GM23248 (cell line): ENCODE data around the gene CST9. TPM values are rescaled to one million over a fixed set of nuclear protein-coding genes. Genes with fewer than 3 reads are reported as not detected.

ENCODE experiments used
- DNase-seq: peaks from one replicate; pipeline ENCODE4 v3.0.0-alpha.2; 2015
- H2AFZ ChIP-seq: fragments of 200-600 bp; sonication (generic); 2 replicates; pipeline ENCODE4 v1.6.1; 2016; ENCODE audit warnings: antibody characterized with exemption
- H3F3A ChIP-seq: fragments of 200-600 bp; sonication (generic); 2 replicates; pipeline ENCODE4 v1.6.1; 2016; ENCODE audit warnings: mild to moderate bottlenecking, antibody characterized with exemption, mixed run types; ENCODE audit not compliant: insufficient read depth
- H3K27ac ChIP-seq: fragments of 200-600 bp; sonication (generic); 2 replicates; pipeline ENCODE4 v1.5.1; 2016; ENCODE audit warnings: mild to moderate bottlenecking
- H3K27me3 ChIP-seq: fragments of 200-600 bp; sonication (generic); replicated peaks from 2 replicates; pipeline ENCODE4 v1.6.1; 2016; ENCODE audit warnings: mild to moderate bottlenecking; ENCODE audit not compliant: insufficient read depth
- H3K36me3 ChIP-seq: fragments of 200-600 bp; sonication (generic); 2 replicates; pipeline ENCODE4 v1.6.1; 2016; ENCODE audit warnings: low read depth, mild to moderate bottlenecking
- H3K4me1 ChIP-seq: fragments of 200-600 bp; sonication (generic); 2 replicates; pipeline ENCODE4 v1.6.1; 2016; ENCODE audit warnings: mild to moderate bottlenecking; ENCODE audit not compliant: insufficient read depth
- H3K4me2 ChIP-seq: fragments of 200-600 bp; sonication (generic); one replicate; pipeline ENCODE4 v1.6.1; 2016; ENCODE audit warnings: mild to moderate bottlenecking; ENCODE audit not compliant: unreplicated experiment
- H3K4me3 ChIP-seq: fragments of 200-600 bp; sonication (generic); 2 replicates; pipeline ENCODE4 v1.5.1; 2016; ENCODE audit warnings: mild to moderate bottlenecking
- H3K79me2 ChIP-seq: fragments of 200-600 bp; sonication (generic); 2 replicates; pipeline ENCODE4 v1.6.1; 2016; ENCODE audit warnings: mild to moderate bottlenecking; ENCODE audit not compliant: insufficient read depth
- H3K9ac ChIP-seq: fragments of 200-600 bp; sonication (generic); 2 replicates; pipeline ENCODE4 v1.6.1; 2016; ENCODE audit warnings: mild to moderate bottlenecking
- H3K9me2 ChIP-seq: fragments of 200-600 bp; sonication (generic); 2 replicates; pipeline ENCODE4 v1.6.1; 2016; ENCODE audit warnings: mixed run types, mild to moderate bottlenecking, moderate library complexity; ENCODE audit not compliant: insufficient read depth
- H3K9me3 ChIP-seq: fragments of 200-600 bp; sonication (generic); one replicate; pipeline ENCODE4 v1.6.1; 2017; ENCODE audit warnings: low read depth
- H4K20me1 ChIP-seq: fragments of 200-600 bp; sonication (generic); 2 replicates; pipeline ENCODE4 v1.6.0; 2016; ENCODE audit not compliant: insufficient read depth
- EZH2 ChIP-seq: fragments of 200-600 bp; sonication (generic); IDR thresholded peaks from 2 replicates; pipeline ENCODE4 v1.6.1; 2018; ENCODE audit warnings: antibody characterized with exemption, mild to moderate bottlenecking; ENCODE audit not compliant: insufficient read depth, poor library complexity, severe bottlenecking
- EZH2phosphoT487 ChIP-seq: fragments of 200-600 bp; sonication (generic); IDR thresholded peaks from 2 replicates; pipeline ENCODE4 v1.6.1; 2018; ENCODE audit warnings: antibody characterized with exemption, moderate library complexity, mild to moderate bottlenecking, low read depth; ENCODE audit not compliant: insufficient read depth
- WGBS, 2 experiments: methylation state at CpG; one replicate each; pipeline ENCODE4 v1.1.6; 2015 to 2017; ENCODE audit warnings: low lambda C conversion rate in 2 of 2, low coverage in 1 of 2; ENCODE audit errors: missing lambda C conversion rate in 2 of 2; 5-methylcytosine and 5-hydroxymethylcytosine counted together
- in situ Hi-C: fragments of 300-500 bp; cut with MboI; formaldehyde crosslinking; loops from 2 replicates; pipeline ENCODE4 v1.15.0; 2020
- polyA plus RNA-seq: library from polyadenylated mRNA; unstranded; fragments of >200 nt; fragmentation: Nextera tagmentation; extraction: Ambion mirVana; gene quantifications from 2 replicates; pipeline ENCODE4 v1.2.1, GENCODE V29; 2016
- total RNA-seq: library from RNA; depleted of rRNA; stranded (reverse); fragments of >200 nt; shearing (Covaris generic); gene quantifications from 2 replicates; pipeline ENCODE4 v1.2.3, GENCODE V29; 2014

CST9 gene
- total and polyA plus RNA-seq, 2 experiments from 2014 or later: not detected

- in situ Hi-C loops: no loop called here
Measured at GRCh38 chr20:23595941-23596340, 9.8 kb downstream of the CST9 start.

GRCh38 chr20:23588434-23589403 lies 17.0 kb downstream of the CST9 start:
- no peak overlapping the region for H3K4me3 ChIP-seq
- no peaks in the 10 kb centered on the region for H3K9me2 ChIP-seq
- no peaks in the 10 kb centered on the region for H3K27me3 ChIP-seq
- no peaks in the 10 kb centered on the region for H3K4me1 ChIP-seq
- TF ChIP-seq EZH2phosphoT487: no peak
- no peak for TF ChIP-seq EZH2
- H3K27ac ChIP-seq: no peak overlapping the region
- in situ Hi-C loops: no loop called here
- H4K20me1 ChIP-seq: no peaks in the 10 kb centered on the region
- H3K9ac ChIP-seq: no peak overlapping the region
- WGBS, 2 experiments: 47 to 55% methylated on average over 9 to 10 of the region's 10 CpGs
- H2AFZ ChIP-seq: no peak overlapping the region
- no peaks in the 10 kb centered on the region for H3K9me3 ChIP-seq
- no peaks in the 10 kb centered on the region for H3F3A ChIP-seq
- H3K79me2 ChIP-seq: no peaks in the 10 kb centered on the region
- no peak for DNase-seq
- no peak overlapping the region for H3K4me2 ChIP-seq
- no peaks in the 10 kb centered on the region for H3K36me3 ChIP-seq

More at GRCh38 chr20:23595941-23596340, 9.8 kb downstream of the CST9 start:
- H3K9me3 ChIP-seq: no peaks in the 10 kb centered on the region
- H3K4me1 ChIP-seq: no peaks in the 10 kb centered on the region
- no peak for DNase-seq
- H3K79me2 ChIP-seq: no peaks in the 10 kb centered on the region
- no peak overlapping the region for H2AFZ ChIP-seq
- H3F3A ChIP-seq: no peaks in the 10 kb centered on the region
- H3K9ac ChIP-seq: no peak overlapping the region
- H4K20me1 ChIP-seq: no peaks in the 10 kb centered on the region
- H3K27ac ChIP-seq: no peak overlapping the region
- no peak overlapping the region for H3K4me2 ChIP-seq
- peaks cover 18% of the 10 kb centered on the region for H3K27me3 ChIP-seq
- WGBS, 2 experiments: 17 to 27% methylated on average over 1 of the region's 1 CpG
- no peaks in the 10 kb centered on the region for H3K36me3 ChIP-seq
- TF ChIP-seq EZH2 (no peak), EZH2phosphoT487 (no peak)
- no peaks in the 10 kb centered on the region for H3K9me2 ChIP-seq
- H3K4me3 ChIP-seq: no peak overlapping the region

- Histone ChIP-seq H3K79me2 (no peaks in the 10 kb centered on the region), H3K9me3 (no peaks in the 10 kb centered on the region), H3K4me2 (no peak overlapping the region), H3K27ac (no peak overlapping the region), H3K4me1 (no peaks in the 10 kb centered on the region), H3K36me3 (no peaks in the 10 kb centered on the region), H2AFZ (no peak overlapping the region), H3K27me3 (no peaks in the 10 kb centered on the region), H3K9ac (no peak overlapping the region), H3K4me3 (no peak overlapping the region), H4K20me1 (no peaks in the 10 kb centered on the region), H3F3A (no peaks in the 10 kb centered on the region), H3K9me2 (no peaks in the 10 kb centered on the region)
- no peak for DNase-seq
- no peak for TF ChIP-seq EZH2
- no peak for TF ChIP-seq EZH2phosphoT487
- in situ Hi-C loops: no loop called here
- WGBS, 2 experiments: 48 to 55% methylated on average over 7 of the region's 7 CpGs
Measured at GRCh38 chr20:23587631-23588030, 18.1 kb downstream of the CST9 start.

- H4K20me1 ChIP-seq: no peaks in the 10 kb centered on the region
- TF ChIP-seq EZH2 (no peak), EZH2phosphoT487 (no peak)
- no peak overlapping the region for H3K4me3 ChIP-seq
- H3K4me1 ChIP-seq: no peaks in the 10 kb centered on the region
- no peak overlapping the region for H3K9ac ChIP-seq
- H2AFZ ChIP-seq: no peak overlapping the region
- no peaks in the 10 kb centered on the region for H3K9me2 ChIP-seq
- H3K27me3 ChIP-seq: no peaks in the 10 kb centered on the region
- no peak overlapping the region for H3K4me2 ChIP-seq
- H3K36me3 ChIP-seq: no peaks in the 10 kb centered on the region
- no peak for DNase-seq
- 31 to 32% methylated on average over 13 of the region's 13 CpGs for WGBS, 2 experiments
- H3K27ac ChIP-seq: no peak overlapping the region
- in situ Hi-C loops: no loop called here
- no peaks in the 10 kb centered on the region for H3K9me3 ChIP-seq
- no peaks in the 10 kb centered on the region for H3F3A ChIP-seq
- H3K79me2 ChIP-seq: no peaks in the 10 kb centered on the region
Measured at GRCh38 chr20:23586735-23587525, 18.8 kb downstream of the CST9 start.
